ENCODE results near the gene APOM.

Gene APOM

GRCh38 chr6:31689249-31690110, 33.8 kb downstream of the APOM start:
- peaks cover 69% of the 10 kb centered on the region for H3K36me3 ChIP-seq (ENCODE audit: insufficient read depth, low read length)
- H4K20me1 ChIP-seq (ENCODE audit: insufficient read depth, low read length): no peaks in the 10 kb centered on the region
- no peaks in the 10 kb centered on the region for H3K27me3 ChIP-seq (ENCODE audit: insufficient read depth, low read length)
- no peak overlapping the region for H3K4me3 ChIP-seq (ENCODE audit: low read depth, low read length, poor library complexity, severe bottlenecking)
- H3K4me2 ChIP-seq (ENCODE audit: low read length): no peak overlapping the region
- H3K9ac ChIP-seq (ENCODE audit: low read length): no peak overlapping the region
- no peak for TF ChIP-seq EZH2 (IDR thresholded peaks at IDR 0.05; ENCODE audit: borderline replicate concordance, low read length)
- TF ChIP-seq CTCF (IDR thresholded peaks at IDR 0.05; ENCODE audit: low read length): peak; percentile 61; the same call in 1 of the 2 replicates
- H3K9me3 ChIP-seq (ENCODE audit: low read length): no peaks in the 10 kb centered on the region
- H3K4me1 ChIP-seq (ENCODE audit: insufficient read depth, low read length, severe bottlenecking): peaks cover 8% of the 10 kb centered on the region
- no peaks in the 10 kb centered on the region for H3K79me2 ChIP-seq (ENCODE audit: insufficient read depth, low read length)
- H2AFZ ChIP-seq (ENCODE audit: low read length): no peak overlapping the region
- no peaks in the 10 kb centered on the region for H3F3A ChIP-seq (ENCODE audit: insufficient read depth, low read length)
- H3K9me2 ChIP-seq (ENCODE audit: low read depth, low read length): no peaks in the 10 kb centered on the region
- no peak overlapping the region for H3K27ac ChIP-seq (ENCODE audit: low read depth, low read length, poor library complexity, severe bottlenecking)

- no peak overlapping the region for H3K4me2 ChIP-seq (ENCODE audit: low read length)
- H4K20me1 ChIP-seq (ENCODE audit: insufficient read depth, low read length): no peaks in the 10 kb centered on the region
- H3K4me1 ChIP-seq (ENCODE audit: insufficient read depth, low read length, severe bottlenecking): peaks cover 8% of the 10 kb centered on the region
- H3K27ac ChIP-seq (ENCODE audit: low read depth, low read length, poor library complexity, severe bottlenecking): no peak overlapping the region
- no peak overlapping the region for H3K4me3 ChIP-seq (ENCODE audit: low read depth, low read length, poor library complexity, severe bottlenecking)
- H3K79me2 ChIP-seq (ENCODE audit: insufficient read depth, low read length): no peaks in the 10 kb centered on the region
- H3K9me2 ChIP-seq (ENCODE audit: low read depth, low read length): no peaks in the 10 kb centered on the region
- no peaks in the 10 kb centered on the region for H3K9me3 ChIP-seq (ENCODE audit: low read length)
- H3K9ac ChIP-seq (ENCODE audit: low read length): no peak overlapping the region
- H3K27me3 ChIP-seq (ENCODE audit: insufficient read depth, low read length): no peaks in the 10 kb centered on the region
- no peak overlapping the region for H2AFZ ChIP-seq (ENCODE audit: low read length)
- no peaks in the 10 kb centered on the region for H3F3A ChIP-seq (ENCODE audit: insufficient read depth, low read length)
- no peak for TF ChIP-seq EZH2 (IDR thresholded peaks at IDR 0.05; ENCODE audit: borderline replicate concordance, low read length)
- no peak for TF ChIP-seq CTCF (IDR thresholded peaks at IDR 0.05; ENCODE audit: low read length)
- H3K36me3 ChIP-seq (ENCODE audit: insufficient read depth, low read length): peaks cover 78% of the 10 kb centered on the region
Observed at GRCh38 chr6:31690231-31691077, 34.8 kb downstream of the APOM start.

GRCh38 chr6:31691078-31691463, 35.4 kb downstream of the APOM start:
- Histone ChIP-seq H3K4me2 (ENCODE audit: low read length) (no peak overlapping the region), H3K4me1 (ENCODE audit: insufficient read depth, low read length, severe bottlenecking) (peaks cover 8% of the 10 kb centered on the region), H3K27me3 (ENCODE audit: insufficient read depth, low read length) (no peaks in the 10 kb centered on the region), H2AFZ (ENCODE audit: low read length) (no peak overlapping the region), H3K36me3 (ENCODE audit: insufficient read depth, low read length) (peaks cover 73% of the 10 kb centered on the region), H3K9me3 (ENCODE audit: low read length) (no peaks in the 10 kb centered on the region), H3K27ac (ENCODE audit: low read depth, low read length, poor library complexity, severe bottlenecking) (no peak overlapping the region), H3K9ac (ENCODE audit: low read length) (no peak overlapping the region), H3K79me2 (ENCODE audit: insufficient read depth, low read length) (no peaks in the 10 kb centered on the region), H3F3A (ENCODE audit: insufficient read depth, low read length) (no peaks in the 10 kb centered on the region), H4K20me1 (ENCODE audit: insufficient read depth, low read length) (no peaks in the 10 kb centered on the region), H3K4me3 (ENCODE audit: low read depth, low read length, poor library complexity, severe bottlenecking) (no peak overlapping the region), H3K9me2 (ENCODE audit: low read depth, low read length) (no peaks in the 10 kb centered on the region)
- no peak for TF ChIP-seq EZH2 (IDR thresholded peaks at IDR 0.05; ENCODE audit: borderline replicate concordance, low read length)
- TF ChIP-seq CTCF (IDR thresholded peaks at IDR 0.05; ENCODE audit: low read length): no peak
